HEK293T (cell line): ENCODE measurements around the gene WWOX.

ENCODE experiments used
- CTCF ChIA-PET: fragments of 350-600 bp; formaldehyde crosslinking; extraction: SDS; loops from one replicate; lab custom pipeline; 2021; ENCODE audit warnings: antibody characterized with exemption, inconsistent platforms; lab: Yijun Ruan, JAX
- POLR2A ChIA-PET: fragments of 350-600 bp; formaldehyde crosslinking; extraction: SDS; loops from one replicate; lab custom pipeline; 2020; ENCODE audit warnings: antibody characterized with exemption, inconsistent platforms; lab: Yijun Ruan, JAX
- DNase-seq: peaks from one replicate; pipeline ENCODE4 v3.0.0; 2012; ENCODE audit warnings: mixed read lengths; ENCODE audit errors: extremely low spot score
- ARNT ChIP-seq: fragments of 450-650 bp; IDR thresholded peaks from 2 replicates; pipeline ENCODE4 v1.6.1; 2017; ENCODE audit warnings: mild to moderate bottlenecking
- BHLHE40 ChIP-seq: fragments of 450-650 bp; IDR thresholded peaks from 2 replicates; pipeline ENCODE4 v1.6.1; 2016; ENCODE audit warnings: mild to moderate bottlenecking, moderate library complexity, borderline replicate concordance
- CTBP1 ChIP-seq: fragments of 450-650 bp; IDR thresholded peaks from 2 replicates; pipeline ENCODE4 v1.6.1; 2016; ENCODE audit warnings: borderline replicate concordance
- ELF4 ChIP-seq: fragments of 450-650 bp; IDR thresholded peaks from 2 replicates; pipeline ENCODE4 v1.6.1; 2017; ENCODE audit warnings: antibody characterized with exemption
- FOXA1 ChIP-seq: fragments of 450-650 bp; IDR thresholded peaks from 2 replicates; pipeline ENCODE4 v1.6.1; 2016; ENCODE audit warnings: mild to moderate bottlenecking
- FOXK2 ChIP-seq: fragments of 450-650 bp; IDR thresholded peaks from 2 replicates; pipeline ENCODE4 v1.6.1; 2016; ENCODE audit warnings: mild to moderate bottlenecking
- FOXM1 ChIP-seq: fragments of 450-650 bp; IDR thresholded peaks from 2 replicates; pipeline ENCODE4 v1.6.1; 2017; ENCODE audit warnings: mild to moderate bottlenecking, borderline replicate concordance
- HDGF ChIP-seq: fragments of 450-650 bp; IDR thresholded peaks from 2 replicates; pipeline ENCODE4 v1.6.1; 2017; ENCODE audit warnings: antibody characterized with exemption, borderline replicate concordance
- L3MBTL2 ChIP-seq: fragments of 450-650 bp; conservative IDR thresholded peaks from 2 replicates; pipeline ENCODE4 v1.6.1; 2016; ENCODE audit warnings: mild to moderate bottlenecking
- LEF1 ChIP-seq: fragments of 450-650 bp; IDR thresholded peaks from 2 replicates; pipeline ENCODE4 v1.6.1; 2017; ENCODE audit warnings: mild to moderate bottlenecking, borderline replicate concordance
- NFRKB ChIP-seq: fragments of 450-650 bp; IDR thresholded peaks from 2 replicates; pipeline ENCODE4 v1.6.1; 2016; ENCODE audit warnings: mild to moderate bottlenecking, moderate library complexity
- PKNOX1 ChIP-seq: fragments of 450-650 bp; IDR thresholded peaks from 2 replicates; pipeline ENCODE4 v1.6.1; 2016
- SP1 ChIP-seq: fragments of 450-650 bp; IDR thresholded peaks from 2 replicates; pipeline ENCODE4 v1.6.1; 2017
- SUZ12 ChIP-seq: fragments of 450-650 bp; IDR thresholded peaks from 2 replicates; pipeline ENCODE4 v1.6.1; 2016; ENCODE audit warnings: mild to moderate bottlenecking
- TARDBP ChIP-seq: fragments of 450-650 bp; IDR thresholded peaks from 2 replicates; pipeline ENCODE4 v1.6.1; 2016
- ZNF384 ChIP-seq: fragments of 450-650 bp; IDR thresholded peaks from 2 replicates; pipeline ENCODE4 v1.6.1; 2016

WWOX gene

DNA sequence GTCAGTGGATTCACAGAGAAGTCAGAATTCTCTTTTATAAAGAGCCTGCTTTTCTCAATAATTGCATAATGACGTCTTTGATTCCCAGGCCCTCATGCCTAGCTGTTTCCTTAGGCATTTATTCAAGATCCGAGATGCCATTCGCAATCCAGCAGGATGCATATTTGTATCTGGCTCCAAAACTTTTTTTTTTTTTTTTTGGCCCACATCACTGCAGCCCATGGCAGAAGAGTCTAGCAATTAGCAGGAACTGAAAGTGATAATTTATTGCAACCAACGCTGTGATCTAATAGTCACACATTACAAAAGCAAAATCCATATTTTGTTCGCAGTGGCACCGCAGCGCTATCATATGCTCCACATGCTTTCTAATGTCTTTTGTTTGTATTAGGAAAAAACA is 997.7 kb downstream of the WWOX start:
- no peak for DNase-seq
- TF ChIP-seq ELF4 = no peak
- no peak for TF ChIP-seq FOXA1
- TF ChIP-seq ARNT = no peak
- TF ChIP-seq CTBP1 = no peak
- no peak for TF ChIP-seq BHLHE40
- no peak for TF ChIP-seq LEF1
- TF ChIP-seq L3MBTL2 = no peak
- TF ChIP-seq FOXK2 = no peak
- TF ChIP-seq NFRKB = no peak
- TF ChIP-seq HDGF = no peak
- no peak for TF ChIP-seq SP1
- TF ChIP-seq FOXM1 = no peak
- TF ChIP-seq TARDBP = no peak
- TF ChIP-seq PKNOX1 = no peak
- TF ChIP-seq SUZ12 = no peak
- TF ChIP-seq ZNF384 = no peak
- ChIA-PET POLR2A (no interaction called here), CTCF (no interaction called here)

- ChIA-PET POLR2A (no interaction called here), CTCF (no interaction called here)
- TF ChIP-seq LEF1 (no peak), FOXK2 (no peak), CTBP1 (no peak)
These were observed 998.3 kb downstream of the WWOX start for GRCh38 chr16:79097771-79098170.

DNA sequence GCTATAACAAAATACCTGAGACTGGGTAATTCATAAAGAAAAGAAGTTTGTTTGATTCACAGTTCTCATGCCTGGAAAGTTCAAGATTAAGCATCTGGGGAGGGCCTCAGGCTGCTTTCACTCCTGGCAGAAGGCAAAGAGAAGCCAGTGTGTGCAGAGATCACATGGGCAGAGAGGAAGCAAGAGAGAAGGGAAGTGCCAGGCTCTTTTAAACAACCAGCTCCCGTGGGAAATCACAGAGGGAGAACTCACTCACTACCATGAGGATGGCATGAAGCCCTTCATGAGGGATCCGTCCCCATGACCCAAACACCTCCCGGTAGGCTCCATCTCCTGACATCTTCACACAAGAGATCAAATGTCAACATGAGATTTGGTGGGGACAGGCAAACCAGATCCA is 999.5 kb downstream of the WWOX start:
- CTCF ChIA-PET = no interaction called here
- POLR2A ChIA-PET = no interaction called here
- TF ChIP-seq LEF1 (no peak), BHLHE40 (no peak), CTBP1 (no peak), NFRKB (no peak), FOXA1 (no peak), L3MBTL2 (no peak), ELF4 (no peak), SP1 (no peak), FOXM1 (no peak), ARNT (no peak), TARDBP (no peak), PKNOX1 (no peak), HDGF (no peak)
- no peak for DNase-seq

More at GRCh38 chr16:79097771-79098170, 998.3 kb downstream of the WWOX start:
- DNase-seq = no peak

DNA sequence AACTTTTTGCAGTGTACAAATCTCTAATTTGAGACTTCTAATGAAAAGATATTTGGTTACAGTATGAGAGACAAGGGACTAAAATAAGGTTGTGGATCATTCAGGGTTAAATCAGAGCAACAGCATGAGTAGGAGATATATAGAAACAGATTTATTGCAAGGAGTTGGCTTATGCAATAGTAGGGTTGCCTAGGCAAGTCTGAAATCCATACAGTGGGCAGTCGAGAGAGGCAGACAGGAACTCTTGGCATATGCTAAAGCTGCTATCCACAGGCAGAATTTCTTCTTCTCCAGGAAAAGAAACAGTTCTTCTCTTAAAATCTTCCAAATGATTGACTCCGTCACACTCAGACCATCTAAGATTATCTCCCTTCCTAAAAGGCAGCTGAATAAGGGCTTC is 1000.3 kb downstream of the WWOX start:
- TF ChIP-seq NFRKB (no peak), BHLHE40 (no peak), L3MBTL2 (no peak), FOXK2 (no peak), LEF1 (no peak), SP1 (no peak), SUZ12 (no peak), CTBP1 (no peak), ELF4 (no peak), TARDBP (no peak), HDGF (no peak), FOXA1 (no peak), ARNT (no peak), PKNOX1 (no peak), FOXM1 (no peak), ZNF384 (no peak)
- CTCF ChIA-PET = no interaction called here
- DNase-seq = no peak
- POLR2A ChIA-PET = no interaction called here

DNA sequence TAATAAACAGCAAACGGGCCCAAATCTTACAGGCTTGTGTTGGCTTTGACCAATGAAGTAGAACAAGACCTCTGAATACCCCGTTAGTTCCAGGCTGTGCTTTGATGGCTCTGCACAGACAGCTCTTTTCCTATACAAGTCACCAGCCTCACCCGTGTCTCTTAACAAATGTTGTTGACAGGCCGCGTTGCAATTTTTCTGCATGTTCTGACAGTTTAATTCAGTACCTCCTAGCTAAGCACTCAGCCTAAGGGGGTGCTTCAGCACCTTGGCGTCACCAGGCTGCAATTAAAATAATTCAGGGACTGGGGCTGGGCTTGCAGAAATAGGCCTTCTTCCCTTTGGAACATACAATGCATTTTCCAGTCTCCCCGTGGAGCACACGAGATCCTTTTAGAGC is 1001.0 kb downstream of the WWOX start:
- no peak for DNase-seq
- TF ChIP-seq LEF1 (no peak), ZNF384 (no peak), SP1 (no peak), SUZ12 (no peak), PKNOX1 (no peak), ELF4 (no peak), ARNT (no peak), FOXK2 (no peak), FOXM1 (no peak), TARDBP (no peak), CTBP1 (no peak)
- ChIA-PET CTCF (no interaction called here), POLR2A (no interaction called here)

DNA sequence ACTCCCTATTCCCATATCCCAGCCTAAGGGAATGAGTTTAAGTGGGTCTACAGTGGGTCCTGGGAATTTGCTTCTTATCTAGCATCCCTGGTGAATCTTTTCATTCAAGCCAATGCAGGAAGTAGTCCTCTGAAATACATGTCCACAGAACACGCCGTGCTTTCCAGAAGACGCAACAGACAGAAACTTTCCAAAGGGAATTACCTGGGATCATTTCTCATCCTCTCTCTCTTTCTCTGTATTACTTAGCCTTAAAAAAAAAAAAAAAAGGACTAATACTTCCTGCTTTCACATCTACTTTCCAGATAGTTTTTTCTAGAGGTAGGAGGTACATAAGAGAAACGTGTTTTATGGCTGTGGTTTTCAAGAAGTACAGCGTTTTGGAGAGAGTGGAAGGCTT is 1002.0 kb downstream of the WWOX start:
- CTCF ChIA-PET = interaction anchor here (0.7 kb wide), 1 partner anchor 906 kb away, joined by 3 read pairs; no protein-coding TSS in a partner anchor
- POLR2A ChIA-PET = no interaction called here
- DNase-seq = no peak
- no peak for TF ChIP-seq SP1
- TF ChIP-seq PKNOX1 = no peak
- no peak for TF ChIP-seq HDGF
- TF ChIP-seq LEF1 = no peak
- TF ChIP-seq BHLHE40 = no peak
- TF ChIP-seq TARDBP = no peak
- no peak for TF ChIP-seq ZNF384
- no peak for TF ChIP-seq ELF4
- TF ChIP-seq NFRKB = no peak
- TF ChIP-seq FOXM1 = no peak
- no peak for TF ChIP-seq ARNT
- no peak for TF ChIP-seq L3MBTL2
- TF ChIP-seq CTBP1 = no peak
- no peak for TF ChIP-seq FOXA1
- TF ChIP-seq FOXK2 = no peak
- no peak for TF ChIP-seq SUZ12
